Fibroblast of skin of left biceps (primary cell): ENCODE results near the gene LRRC73.
"Not testable (repeated sequence)": the region's sequence is repeated elsewhere in the genome, so short reads cannot be mapped to it uniquely, and the experiment has no call there.

ENCODE experiments used
- DNase-seq, 2 experiments: peaks; one replicate each; pipeline ENCODE4 v3.0.0-alpha.2; 2013; ENCODE audit warnings: low read depth in 2 of 2

Gene LRRC73

DNA sequence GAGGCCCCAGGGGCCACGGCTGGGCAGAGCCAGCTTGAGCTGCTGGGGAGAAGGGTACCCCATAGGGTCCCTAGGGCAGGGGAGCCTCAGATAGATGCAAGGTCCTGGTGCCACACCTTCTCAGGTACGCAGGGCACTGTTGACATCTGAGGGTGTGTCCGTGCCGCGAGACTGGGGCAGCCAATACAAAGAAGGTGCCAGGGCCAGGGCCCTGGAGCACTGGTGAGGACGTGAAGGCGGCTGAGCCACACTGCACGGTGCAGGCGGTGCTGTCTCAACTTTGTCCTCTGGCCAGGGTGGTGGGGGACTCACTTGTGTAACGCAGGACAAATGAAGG, 649 bp upstream of the LRRC73 start:
- DNase-seq, result no peak

DNA sequence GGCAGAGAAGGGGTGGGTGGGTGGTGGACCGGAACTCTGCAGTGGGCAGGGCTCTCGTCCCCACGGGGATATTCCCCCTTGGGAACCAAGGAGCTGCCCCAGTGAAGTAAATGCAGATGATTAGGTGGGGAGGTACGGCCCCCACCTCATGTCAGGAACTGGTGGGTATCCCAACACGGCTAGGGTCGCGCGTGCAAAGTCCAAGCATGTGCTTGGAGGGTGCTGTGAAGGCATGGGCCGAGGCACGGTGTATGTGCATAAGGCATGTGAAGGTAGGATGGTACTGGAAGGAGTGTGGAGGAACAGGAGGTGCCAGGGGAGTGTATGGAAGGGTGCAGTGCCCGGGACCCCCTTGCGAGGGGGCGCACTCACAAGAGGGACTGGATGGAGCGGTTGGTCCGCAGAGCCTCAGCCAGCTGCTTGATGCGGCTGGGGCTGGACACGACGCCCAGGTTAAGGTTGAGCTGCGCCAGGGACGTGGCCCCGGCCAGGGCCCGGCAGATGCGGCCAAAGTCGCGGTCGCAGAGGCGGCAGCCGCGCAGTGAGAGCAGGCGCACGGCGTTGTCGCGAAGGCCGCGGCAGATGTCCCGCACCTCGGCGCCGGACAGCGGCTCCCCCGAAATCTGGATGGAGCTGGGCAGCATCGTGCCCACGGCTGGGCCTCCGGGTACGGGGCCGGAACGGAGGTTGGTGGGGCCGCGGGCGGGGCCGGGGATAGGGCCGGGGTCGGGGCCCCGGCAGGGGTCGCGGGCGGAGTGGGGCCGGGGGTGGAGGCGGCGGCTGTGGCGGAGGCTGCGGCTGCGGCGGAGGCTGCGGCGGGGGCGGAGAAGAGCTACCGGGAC, 783 bp downstream of the LRRC73 start:
- no peak for DNase-seq

DNA sequence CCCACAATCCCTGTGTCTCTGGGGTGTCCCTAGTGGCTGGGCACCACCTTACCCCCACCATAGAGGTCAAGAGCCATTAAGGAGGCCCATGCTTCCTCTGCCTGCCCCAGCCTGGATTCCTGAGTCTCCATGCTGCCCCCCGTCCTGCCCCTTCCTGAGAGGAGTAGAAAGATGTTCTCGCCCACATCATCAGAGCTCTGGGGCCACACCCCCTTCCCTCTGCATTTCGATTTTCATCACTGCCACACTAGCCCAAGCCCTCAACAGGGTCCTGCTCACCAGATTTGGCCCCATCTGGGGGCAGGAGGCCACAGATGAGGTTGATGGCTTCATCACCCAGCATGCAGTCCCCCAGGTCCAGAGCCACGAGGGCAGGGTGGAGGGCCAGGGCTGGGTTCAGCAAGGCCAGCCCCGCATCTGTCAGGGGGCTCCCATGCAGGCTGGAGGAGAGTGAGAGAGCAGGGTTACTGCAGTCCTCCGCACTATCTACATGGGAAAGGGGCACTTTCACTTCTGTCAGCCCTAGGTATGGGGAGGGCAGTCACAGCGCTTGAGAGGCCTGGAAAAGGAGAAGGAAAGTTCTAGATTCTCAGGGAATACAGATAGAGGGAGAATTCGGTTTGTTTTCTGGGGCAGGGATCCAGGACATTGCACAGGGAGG, 1.5 kb downstream of the LRRC73 start:
- DNase-seq, result no peak

DNA sequence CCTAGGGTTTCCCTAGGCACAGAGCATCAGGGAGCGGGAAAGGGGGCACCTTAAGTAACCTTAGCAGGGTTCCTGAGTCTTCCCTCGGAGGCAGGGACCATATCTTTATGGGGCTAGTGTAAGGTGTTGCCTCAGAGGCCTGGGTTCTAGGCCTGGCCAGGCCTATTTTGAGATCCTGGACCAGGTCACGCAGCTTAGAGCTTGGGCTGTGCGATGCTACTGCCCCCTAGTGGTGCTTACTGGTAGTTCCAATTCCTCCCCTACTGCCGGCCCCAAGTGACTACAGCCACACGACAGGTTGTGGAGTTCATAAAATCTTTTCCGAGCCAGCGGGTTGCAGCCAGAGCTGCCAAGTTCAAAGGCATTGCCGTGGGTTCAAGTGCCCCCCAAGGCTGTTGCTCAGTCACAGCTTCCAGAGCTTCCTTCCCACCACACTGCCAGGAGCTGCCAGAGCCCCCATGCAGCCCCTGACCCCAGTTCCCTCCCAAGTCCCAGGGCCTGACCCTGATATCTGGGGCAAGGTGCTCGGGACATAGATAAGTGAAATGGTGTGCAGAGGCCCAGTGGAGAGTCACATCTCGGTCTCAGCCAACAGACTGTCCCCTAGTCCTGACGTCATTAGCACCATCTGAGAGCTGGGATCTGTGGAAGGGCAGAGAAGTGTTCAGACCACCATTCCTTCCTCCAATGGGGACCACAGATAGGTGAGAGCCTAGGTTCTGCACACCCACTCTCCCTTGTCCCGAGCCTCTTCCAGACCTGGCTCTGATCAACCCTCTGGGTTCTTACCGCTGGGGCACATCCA, 3.3 kb downstream of the LRRC73 start:
- DNase-seq, result no peak

DNA sequence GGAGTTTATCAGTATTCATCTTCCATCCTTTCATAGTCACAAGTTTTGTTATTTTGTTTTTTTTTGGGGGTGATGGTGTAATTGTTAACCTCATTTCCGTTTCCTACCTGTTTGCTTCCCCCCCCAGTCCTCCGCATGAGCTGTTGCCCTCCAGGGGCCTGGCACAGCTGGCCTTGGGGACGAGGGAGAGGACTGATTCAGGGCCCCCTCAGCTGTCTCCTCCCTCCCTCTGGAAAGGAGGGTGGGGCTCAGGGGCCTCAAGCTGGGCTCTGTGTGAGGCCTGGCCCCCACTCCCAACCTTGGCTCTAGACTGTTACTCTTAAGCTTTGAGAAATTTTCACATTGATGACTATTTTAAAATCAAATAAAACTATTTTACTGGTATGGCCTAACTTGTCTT, 4.0 kb downstream of the LRRC73 start:
- DNase-seq, result no peak

DNA sequence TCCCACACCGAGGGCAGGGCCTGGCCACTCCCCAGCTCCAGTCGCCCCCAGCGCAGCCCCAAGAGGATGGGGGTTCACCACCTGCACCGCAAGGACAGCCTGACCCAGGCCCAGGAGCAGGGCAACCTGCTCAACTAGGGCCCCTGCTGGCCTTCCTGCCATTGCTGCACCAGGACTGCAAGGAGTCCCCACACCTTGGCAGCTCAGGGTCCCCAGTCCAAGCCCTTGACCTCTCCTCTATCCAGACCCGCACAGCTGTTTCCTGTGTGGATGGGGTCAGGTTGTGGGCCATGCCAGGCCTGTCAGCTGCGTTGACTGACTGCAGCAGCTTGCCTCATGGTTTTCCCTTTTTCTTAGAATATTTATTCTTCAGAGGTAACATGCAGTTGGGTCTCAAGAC, 4.4 kb downstream of the LRRC73 start:
- DNase-seq, result no peak

DNA sequence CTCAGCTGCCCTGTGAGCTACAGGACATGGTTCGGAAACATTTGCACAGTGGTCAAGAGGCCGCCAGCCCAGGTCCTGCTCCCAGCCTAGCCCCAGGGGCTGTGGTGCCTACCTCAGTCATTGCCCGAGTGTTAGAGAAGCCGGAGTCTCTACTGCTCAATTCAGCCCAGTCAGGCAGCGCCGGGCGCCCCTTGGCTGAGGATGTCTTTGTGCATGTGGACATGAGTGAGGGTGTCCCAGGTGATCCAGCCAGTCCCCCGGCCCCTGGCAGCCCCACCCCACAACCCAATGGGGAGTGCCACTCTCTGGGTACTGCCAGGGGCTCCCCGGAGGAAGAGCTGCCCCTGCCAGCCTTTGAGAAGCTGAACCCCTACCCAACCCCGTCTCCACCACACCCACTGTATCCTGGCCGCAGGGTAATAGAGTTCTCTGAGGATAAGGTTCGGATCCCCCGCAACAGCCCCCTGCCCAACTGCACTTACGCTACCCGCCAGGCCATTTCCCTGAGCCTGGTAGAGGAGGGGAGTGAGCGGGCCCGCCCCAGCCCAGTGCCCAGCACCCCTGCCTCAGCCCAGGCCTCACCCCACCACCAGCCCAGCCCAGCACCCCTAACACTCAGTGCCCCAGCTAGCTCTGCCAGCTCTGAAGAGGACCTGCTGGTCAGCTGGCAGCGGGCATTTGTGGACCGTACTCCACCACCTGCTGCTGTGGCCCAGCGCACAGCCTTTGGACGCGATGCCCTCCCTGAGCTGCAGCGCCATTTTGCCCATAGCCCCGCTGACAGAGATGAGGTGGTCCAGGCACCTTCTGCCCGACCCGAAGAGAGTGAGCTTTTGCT, 5.2 kb downstream of the LRRC73 start:
- DNase-seq, result no peak

DNA sequence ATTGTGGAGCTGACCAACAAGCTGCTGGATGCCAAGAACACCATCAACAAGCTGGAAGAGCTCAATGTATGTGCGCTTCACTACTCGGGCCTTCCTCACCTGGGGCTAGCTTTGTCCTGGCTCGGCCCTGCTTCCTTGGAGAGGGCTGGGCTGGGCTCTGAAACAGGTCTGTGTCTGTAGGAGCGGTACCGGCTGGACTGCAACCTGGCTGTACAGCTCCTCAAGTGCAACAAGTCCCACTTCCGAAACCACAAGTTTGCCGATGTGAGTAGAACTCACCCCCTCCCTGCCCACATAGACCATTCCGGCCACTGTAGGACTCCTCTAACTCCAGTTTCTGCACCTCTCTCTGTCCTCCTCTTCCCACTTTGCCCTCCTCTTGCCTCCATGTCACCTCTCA, 6.7 kb downstream of the LRRC73 start:
- DNase-seq, result no peak

DNA sequence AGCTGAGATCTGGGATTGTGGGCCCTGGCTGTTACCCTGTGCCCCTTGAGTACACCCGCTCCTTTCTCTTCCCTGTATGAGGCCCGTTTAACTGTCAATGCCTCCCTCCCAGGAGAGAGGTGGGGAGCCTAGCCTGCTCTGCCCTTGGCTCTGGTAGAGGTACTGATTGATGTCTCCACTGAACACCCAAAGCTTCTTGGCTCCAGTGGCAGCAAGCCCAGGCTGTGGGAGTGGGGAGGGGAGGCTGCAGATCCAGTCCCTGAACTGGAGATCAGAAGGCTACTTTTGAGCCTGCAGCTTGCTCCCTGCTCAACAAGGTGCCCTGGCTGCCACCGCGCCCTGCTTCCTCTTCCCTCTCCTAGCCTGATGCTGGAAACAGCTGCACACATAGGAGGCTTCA, 7.5 kb downstream of the LRRC73 start:
- no peak for DNase-seq

DNA sequence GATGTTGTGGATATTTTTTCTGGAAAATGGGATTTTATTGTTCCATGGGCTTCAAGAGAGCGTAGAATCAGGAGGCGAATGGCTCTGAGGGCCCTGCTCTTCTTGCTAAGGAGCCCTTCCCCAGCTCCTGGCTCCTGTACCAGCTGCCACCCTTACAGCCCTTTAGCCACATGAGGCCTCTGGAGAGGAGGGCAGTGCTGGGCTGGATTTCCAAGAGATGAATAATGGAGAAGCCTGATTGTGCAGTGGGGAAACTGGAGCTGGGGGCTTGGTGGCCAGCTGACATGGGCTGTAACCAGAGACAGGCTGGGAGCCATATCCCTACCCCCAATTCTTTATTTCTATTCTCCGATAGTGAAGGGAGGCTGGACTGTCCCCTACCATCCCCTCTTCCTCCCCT, 9.2 kb downstream of the LRRC73 start:
- no peak for DNase-seq

DNA sequence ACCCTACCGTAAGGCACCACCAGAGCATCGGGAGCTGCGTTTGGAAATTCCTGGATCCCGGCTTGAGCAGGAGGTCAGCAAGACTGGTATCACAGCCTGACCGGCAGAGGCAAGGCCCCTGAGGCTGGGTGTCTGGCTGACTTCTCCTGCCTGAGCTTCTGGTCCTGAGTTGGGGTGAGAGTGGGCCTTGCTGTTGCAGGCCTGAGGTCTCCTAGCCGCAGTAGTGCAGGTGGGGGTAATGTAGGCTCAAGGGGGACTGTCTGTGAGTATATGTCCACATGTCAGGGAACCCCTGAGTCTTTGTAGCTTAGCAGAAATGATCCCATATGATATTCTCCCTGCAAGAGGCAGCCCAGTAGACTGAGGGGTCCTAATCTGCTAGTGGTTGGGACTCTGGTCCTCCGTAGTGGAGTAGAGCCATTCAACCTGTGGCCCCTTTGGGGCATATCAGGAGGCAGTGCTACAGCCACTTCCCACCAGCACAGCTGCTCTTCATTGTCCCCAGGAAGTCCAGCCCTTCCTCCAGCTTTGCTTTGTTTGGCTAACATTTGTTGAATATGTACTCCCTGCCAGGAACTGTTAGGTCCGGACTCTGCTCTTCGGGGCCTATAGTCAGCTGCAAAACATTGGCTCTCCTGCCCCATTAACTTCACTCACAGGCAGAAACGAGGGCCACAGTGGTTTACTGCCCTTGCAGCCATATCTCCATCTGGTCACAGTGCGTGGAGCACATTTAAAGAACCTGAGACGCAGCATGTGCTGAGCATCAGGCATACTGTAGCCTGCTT, 10.9 kb downstream of the LRRC73 start:
- no peak for DNase-seq

DNA sequence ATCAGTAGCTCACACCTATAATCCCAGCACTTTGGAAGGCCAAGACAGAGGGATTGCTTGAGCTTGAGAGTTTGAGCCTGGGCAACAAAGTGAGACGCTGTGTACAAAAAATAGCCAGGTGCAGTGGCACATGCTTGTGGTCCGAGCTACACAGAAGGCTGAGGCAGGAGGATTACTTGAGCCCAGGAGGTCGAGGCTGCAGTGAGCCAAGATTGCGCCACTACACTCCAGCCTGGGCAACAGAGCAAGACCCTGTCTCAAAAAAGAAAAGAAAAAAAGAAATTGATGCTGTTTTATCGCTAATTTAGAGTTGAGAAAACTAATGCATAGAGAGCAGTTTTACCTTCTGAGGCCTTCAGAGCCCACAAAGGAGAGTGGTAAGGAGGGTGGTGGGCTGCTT, 11.9 kb downstream of the LRRC73 start:
- DNase-seq, result not testable (repeated sequence)

DNA sequence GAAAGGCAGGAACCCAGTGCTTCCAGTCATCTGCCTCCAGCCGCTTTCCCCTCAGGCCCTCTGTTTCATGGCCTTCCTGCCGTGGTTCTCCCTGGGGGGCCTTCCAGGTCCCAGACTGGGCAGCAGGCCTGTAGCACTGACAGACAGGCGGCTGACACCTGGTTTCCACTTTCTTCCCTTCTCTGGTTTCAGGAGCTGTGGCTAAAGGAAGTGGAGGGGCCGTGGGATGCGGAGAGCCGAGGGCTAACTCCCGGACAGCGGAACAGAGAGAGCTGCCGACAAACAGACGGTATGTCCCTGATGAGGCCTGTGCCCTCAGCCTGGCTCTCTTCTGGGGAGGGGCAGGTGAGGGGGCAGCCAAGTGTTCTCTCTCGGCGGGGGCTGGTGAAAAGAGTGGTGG, 12.5 kb downstream of the LRRC73 start:
- DNase-seq, result no peak

DNA sequence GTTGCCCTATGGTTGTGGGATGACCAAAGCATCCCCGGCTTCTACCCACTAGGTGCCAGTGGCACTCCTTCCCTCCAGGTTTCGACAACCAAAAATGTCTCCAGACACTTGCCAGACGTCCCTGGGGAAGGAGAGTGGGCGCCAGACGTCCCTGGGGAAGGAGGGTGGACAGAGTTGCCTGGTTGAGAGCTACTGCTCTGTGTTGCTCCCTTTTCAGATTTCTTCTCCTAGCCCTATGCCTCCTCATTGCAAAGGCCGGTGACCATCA, 13.1 kb downstream of the LRRC73 start:
- DNase-seq, result no peak

DNA sequence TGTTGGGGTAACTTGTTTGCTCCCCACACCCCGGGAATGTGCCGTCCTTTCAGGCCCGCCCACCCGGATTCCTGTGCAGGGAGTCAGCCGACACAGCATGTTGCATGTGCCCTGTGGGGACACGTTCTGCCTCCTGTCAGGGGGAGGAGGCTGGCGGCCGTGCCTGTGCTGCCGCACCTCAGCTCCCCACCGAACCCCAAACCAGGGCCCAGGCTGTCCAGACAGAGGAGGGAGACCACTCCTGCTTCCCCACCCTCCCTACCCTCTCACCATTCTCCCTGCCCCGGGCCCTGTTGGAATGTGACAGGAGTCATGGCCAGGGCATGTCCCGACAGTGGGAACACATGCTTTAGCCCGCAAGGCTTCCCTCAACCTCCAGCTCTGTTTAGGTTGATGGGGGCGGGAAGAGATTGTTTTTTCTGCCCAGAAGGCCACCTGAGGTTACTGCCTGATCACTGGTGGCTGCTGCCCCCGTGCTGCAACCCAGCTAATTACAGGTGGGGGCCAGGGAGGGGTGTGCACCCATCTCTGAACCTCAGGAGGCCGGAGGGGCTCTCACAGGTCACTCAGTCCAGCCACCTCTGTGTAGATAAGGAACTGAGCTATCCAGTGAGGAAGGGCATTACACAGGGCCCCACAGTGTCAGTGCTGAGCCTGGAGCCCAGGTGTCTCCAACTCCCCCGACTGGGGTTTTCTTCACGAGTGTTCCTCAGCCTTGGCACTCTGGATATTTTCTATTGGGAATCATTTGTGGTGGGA, 13.6 kb downstream of the LRRC73 start:
- no peak for DNase-seq

DNA sequence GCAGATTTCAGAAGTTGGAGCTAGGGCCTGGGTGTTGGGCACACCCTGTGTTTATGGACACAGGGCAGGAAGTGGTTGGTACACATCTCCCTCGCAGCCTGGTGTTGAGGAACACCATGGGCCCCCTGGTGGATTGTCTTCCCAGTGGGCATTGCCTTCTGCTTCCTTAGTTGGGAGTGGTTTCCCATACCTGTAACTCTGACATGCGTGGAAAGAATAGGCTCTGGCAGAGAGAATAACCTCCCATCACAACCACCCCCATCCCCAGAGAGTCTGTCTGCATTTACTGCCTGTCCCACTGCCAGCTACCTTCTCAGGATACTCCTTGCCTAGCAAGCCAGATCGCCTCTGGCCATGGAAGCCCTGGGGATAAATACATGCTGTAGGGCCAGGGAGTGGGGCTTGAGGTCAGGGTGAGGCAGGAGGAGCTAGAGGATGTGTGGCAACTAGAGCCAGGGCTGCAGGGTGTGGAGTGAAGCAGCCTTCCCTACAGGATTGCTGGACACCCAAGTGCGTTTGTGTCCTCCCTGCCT, 14.7 kb downstream of the LRRC73 start:
- DNase-seq, result no peak

DNA sequence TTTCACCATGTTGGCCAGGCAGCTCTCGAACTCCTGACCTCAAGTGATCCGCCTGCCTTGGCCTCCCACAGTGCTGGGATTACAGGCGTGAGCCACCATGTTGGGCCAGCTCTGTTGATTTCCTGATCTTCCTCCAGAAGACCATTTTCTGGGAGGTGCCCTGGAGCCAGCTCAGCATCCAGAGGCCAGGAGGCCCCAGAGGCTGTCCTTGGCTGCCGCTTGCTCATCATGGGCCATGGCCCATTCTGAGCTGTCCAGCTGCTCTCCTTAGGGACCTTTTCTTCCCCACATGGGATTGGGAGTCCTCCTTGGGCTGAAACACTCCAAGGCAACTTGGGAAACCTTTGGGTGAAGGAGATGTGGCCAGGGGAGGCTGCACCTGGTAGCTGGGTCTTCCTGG, 15.4 kb downstream of the LRRC73 start:
- no peak for DNase-seq

DNA sequence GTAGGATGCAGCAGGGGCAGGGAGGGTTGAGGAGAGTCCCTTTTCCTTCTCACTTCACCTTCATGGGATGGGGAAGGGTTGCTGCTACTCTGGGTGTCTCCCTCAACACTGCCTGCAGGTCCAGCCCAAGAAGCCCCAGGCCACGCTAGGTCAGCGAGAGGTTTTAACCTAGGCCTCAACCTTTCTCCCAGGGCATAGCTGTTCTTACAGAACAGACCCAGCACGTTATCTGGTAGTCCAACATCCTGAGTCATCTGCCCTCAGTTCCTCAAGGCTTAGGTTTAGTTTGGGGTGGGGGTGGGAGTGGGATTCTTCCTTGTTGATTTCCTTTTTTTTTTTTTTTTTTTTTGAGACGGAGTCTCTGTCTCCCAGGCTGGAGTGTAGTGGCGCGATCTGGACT, 15.8 kb downstream of the LRRC73 start:
- no peak for DNase-seq

DNA sequence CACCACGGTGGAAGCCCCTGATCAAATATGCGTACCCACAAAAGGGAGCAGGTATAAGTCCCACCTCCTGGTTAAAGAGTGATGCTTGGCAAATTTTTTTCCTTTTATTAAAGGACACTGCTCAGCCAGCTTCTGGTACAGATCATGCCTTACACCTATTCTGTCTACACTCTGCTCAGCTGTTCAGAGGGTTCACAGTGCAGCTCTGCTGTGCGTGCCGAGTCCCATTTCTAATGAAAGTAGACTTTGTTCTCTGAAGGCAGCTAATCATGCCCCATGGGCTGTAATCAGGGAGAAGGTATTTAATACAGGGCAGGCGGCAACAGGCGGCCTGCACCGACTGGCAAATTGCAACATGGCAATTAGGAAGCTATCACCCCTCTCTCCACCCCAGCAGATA, 16.3 kb downstream of the LRRC73 start:
- no peak for DNase-seq

DNA sequence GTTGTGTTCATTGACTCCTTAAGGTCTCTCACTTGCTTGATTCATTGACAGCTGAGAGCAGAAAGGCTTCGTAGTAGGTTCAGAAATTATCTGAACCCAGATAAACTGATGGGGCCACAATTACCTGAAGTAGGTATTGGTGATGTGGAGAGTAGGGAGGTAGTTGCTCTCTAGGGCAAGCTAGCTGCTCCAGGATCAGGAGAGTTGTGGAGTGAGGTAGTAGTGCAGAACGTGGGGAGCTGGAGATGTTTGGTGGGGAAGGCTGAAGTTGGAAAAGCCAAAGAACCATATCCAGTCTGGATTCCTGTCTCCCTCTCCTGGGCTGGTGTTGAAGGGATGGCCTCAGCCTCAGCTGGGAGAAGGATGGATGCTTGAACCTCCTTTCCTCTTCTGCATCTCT, 16.9 kb downstream of the LRRC73 start:
- DNase-seq, result no peak
